Upper lobe of left lung (tissue), 4 donors: ENCODE data around the gene MYO3B.

Experiments
- EP300 ChIP-seq, 4 donors: sonication (generic); formaldehyde crosslinking; IDR thresholded peaks; one replicate each; pipeline ENCODE4 v1.5.1; 2017; ENCODE audit warnings: antibody characterized with exemption in 4 of 4, control low read depth in 2 of 4
- POLR2A ChIP-seq, 4 donors: fragments of 450-650 bp; IDR thresholded peaks; one replicate each; pipeline ENCODE4 v1.5.1; 2016 to 2017; ENCODE audit warnings: antibody characterized with exemption in 4 of 4, mild to moderate bottlenecking in 2 of 4
- TF ChIP-seq, protein P1 (sequence below), 6 experiments: fragments of 450-650 bp in 4 of 6; fragments of 200-600 bp in 2 of 6; sonication (generic) in 2 of 6; IDR thresholded peaks; one replicate each; pipeline ENCODE4 v1.5.1; 2016 to 2019; ENCODE audit warnings: antibody characterized with exemption in 6 of 6

DNA sequence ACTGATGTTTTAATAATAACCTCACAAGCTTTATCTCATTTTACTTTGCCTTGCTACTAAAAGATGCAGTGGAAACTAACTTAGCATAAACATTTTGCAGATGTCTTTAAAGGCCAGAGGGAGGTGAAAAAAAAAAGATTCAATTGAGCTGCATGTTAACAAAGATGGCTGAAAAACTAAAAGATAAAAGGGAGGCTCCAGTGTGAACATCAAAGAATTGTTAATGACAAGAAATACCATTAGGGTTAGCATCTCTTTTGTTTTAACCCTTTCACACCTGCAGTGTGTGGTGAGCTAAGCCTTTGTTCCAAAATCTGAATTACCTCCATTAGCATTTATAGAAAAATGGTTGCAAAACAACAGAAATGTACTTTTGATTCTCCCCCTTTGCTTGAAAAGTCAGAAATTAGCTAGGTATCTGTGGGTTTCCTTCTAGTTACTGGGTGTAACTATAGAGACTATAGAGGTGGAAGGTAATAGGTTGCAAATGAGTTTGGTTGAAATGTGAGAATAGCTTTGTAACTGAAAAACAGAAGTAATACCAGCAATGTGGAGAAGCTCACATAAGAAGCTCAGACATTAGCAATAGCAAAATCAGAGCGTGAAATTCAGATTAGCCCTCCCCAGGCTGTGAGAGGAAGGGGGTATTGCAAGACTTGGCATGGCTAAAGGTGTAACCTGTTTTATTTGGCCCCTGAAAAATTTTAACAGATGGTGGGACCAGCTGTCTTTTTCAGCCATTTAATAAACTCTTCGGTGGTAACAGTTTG is 502.4 kb downstream of the MYO3B start:
- TF ChIP-seq, protein P1, sequence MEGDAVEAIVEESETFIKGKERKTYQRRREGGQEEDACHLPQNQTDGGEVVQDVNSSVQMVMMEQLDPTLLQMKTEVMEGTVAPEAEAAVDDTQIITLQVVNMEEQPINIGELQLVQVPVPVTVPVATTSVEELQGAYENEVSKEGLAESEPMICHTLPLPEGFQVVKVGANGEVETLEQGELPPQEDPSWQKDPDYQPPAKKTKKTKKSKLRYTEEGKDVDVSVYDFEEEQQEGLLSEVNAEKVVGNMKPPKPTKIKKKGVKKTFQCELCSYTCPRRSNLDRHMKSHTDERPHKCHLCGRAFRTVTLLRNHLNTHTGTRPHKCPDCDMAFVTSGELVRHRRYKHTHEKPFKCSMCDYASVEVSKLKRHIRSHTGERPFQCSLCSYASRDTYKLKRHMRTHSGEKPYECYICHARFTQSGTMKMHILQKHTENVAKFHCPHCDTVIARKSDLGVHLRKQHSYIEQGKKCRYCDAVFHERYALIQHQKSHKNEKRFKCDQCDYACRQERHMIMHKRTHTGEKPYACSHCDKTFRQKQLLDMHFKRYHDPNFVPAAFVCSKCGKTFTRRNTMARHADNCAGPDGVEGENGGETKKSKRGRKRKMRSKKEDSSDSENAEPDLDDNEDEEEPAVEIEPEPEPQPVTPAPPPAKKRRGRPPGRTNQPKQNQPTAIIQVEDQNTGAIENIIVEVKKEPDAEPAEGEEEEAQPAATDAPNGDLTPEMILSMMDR (IDR thresholded peaks at IDR 0.05): no peak
- no peak for TF ChIP-seq POLR2A (IDR thresholded peaks at IDR 0.05)
- no peak for TF ChIP-seq EP300 (IDR thresholded peaks at IDR 0.05)
